Activated B cell treated with CpG ODN at 0.5 μM for 24 hours (primary cell): ENCODE measurements around the gene SUPT4H1. TPM values are rescaled to one million over a fixed set of nuclear protein-coding genes. Genes with fewer than 3 reads are reported as not detected.

Experiments used
- ATAC-seq: fragments of 200-7000 bp; cut with Tn5 transposase; one replicate; pipeline ENCODE4 v1.10.0; 2021; ENCODE audit warnings: low read depth, mild to moderate bottlenecking, moderate library complexity
- CTCF ChIA-PET: fragments of 350-600 bp; sonication (Branson Sonifier 250); formaldehyde crosslinking; loops from one replicate; lab custom pipeline; 2021; ENCODE audit warnings: antibody characterized with exemption; lab: Charles Lee
- POLR2A ChIA-PET: fragments of 350-600 bp; sonication (Branson Sonifier 250); formaldehyde crosslinking; loops from one replicate; lab custom pipeline; 2021; ENCODE audit warnings: antibody characterized with exemption; lab: Charles Lee
- DNase-seq: peaks from one replicate; pipeline ENCODE4 v3.0.0; 2022
- H3K27ac Mint-ChIP-seq: one replicate; pipeline ENCODE4 v1.8.0; 2020; ENCODE audit warnings: mixed read lengths
- H3K27me3 Mint-ChIP-seq: one replicate; pipeline ENCODE4 v1.8.0; 2021; ENCODE audit warnings: mixed read lengths
- H3K36me3 Mint-ChIP-seq: one replicate; pipeline ENCODE4 v1.8.0; 2021; ENCODE audit warnings: low read depth, mixed read lengths
- H3K4me1 Mint-ChIP-seq: one replicate; pipeline ENCODE4 v1.8.0; 2021; ENCODE audit warnings: mixed read lengths
- H3K4me3 Mint-ChIP-seq: one replicate; pipeline ENCODE4 v1.8.0; 2020; ENCODE audit warnings: mild to moderate bottlenecking, mixed read lengths
- H3K9me3 Mint-ChIP-seq: one replicate; pipeline ENCODE4 v1.8.0; 2020; ENCODE audit warnings: mixed read lengths
- CTCF ChIP-seq: fragments of 200-600 bp; IDR thresholded peaks from one replicate; pipeline ENCODE4 v1.8.0; 2022; ENCODE audit warnings: antibody characterized with exemption, mild to moderate bottlenecking
- intact Hi-C: fragments of 100-400 bp; cut with micrococcal nuclease; formaldehyde crosslinking; loops from one replicate; pipeline ENCODE4 v1.15.1; 2024
- total RNA-seq: library from RNA; stranded (reverse); gene quantifications from 2 replicates; pipeline ENCODE4 v1.2.3, GENCODE V29; 2022

Gene SUPT4H1
- total RNA-seq, 1 donor from 2014 or later = 90.2 TPM

- ATAC-seq (peak; percentile 8), DNase-seq (peak; percentile 62)
- intact Hi-C loops = loop anchor here (1.0 kb wide), 5 partner anchors 10 to 89 kb away; partner anchors contain the start of genes RNF43 and SUPT4H1
- Mint-ChIP-seq H3K27ac (peak within 1 kb of the TSS; percentile 93), H3K9me3 (no peaks in the 10 kb centered on the region), H3K4me3 (peak within 1 kb of the TSS; percentile 100), H3K36me3 (peaks cover 45% of the 10 kb centered on the region), H3K27me3 (peaks cover 2% of the 10 kb centered on the region), H3K4me1 (peaks cover 64% of the 10 kb centered on the region)
- POLR2A ChIA-PET = interaction anchor here (0.6 to 27.9 kb wide), 24 partner anchors 11 to 331 kb away, joined by 3 to 3007 read pairs (median 8); partner anchors contain the start of genes HSF5, MKS1, MTMR4 and RNF43
- CTCF ChIA-PET = interaction anchor here (0.8 to 4.0 kb wide), 6 partner anchors 9 to 89 kb away, joined by 4 to 46 read pairs (median 6); partner anchors contain the start of genes RNF43 and SUPT4H1
- no peak for TF ChIP-seq CTCF
Measured at GRCh38 chr17:58328195-58329034, 23.6 kb downstream of the SUPT4H1 start, which contains the start of gene TSPOAP1. Gene TSPOAP1, minus strand, starts transcription at chr17:58328795. Its CDS starts 875 bp downstream, at chr17:58327920.

GRCh38 chr17:58327363-58328194, 24.4 kb downstream of the SUPT4H1 start:
- ATAC-seq (peak; percentile 8), DNase-seq (no peak)

GRCh38 chr17:58326609-58327362, 25.2 kb downstream of the SUPT4H1 start:
- intact Hi-C loops = no loop called here
- H3K4me1 Mint-ChIP-seq = peaks cover 58% of the 10 kb centered on the region

More at GRCh38 chr17:58327363-58328194, 24.4 kb downstream of the SUPT4H1 start:
- peaks cover 40% of the 10 kb centered on the region for H3K36me3 Mint-ChIP-seq
- no peaks in the 10 kb centered on the region for H3K9me3 Mint-ChIP-seq
- intact Hi-C loops = no loop called here
- peak overlapping the region; percentile 93 for H3K27ac Mint-ChIP-seq
- ChIA-PET CTCF (interaction anchor here (0.8 to 4.0 kb wide), 6 partner anchors 10 to 90 kb away, joined by 4 to 46 read pairs (median 6); partner anchors contain the start of genes RNF43 and SUPT4H1), POLR2A (interaction anchor here (0.6 to 27.9 kb wide), 26 partner anchors 10 to 331 kb away, joined by 3 to 3007 read pairs (median 6); partner anchors contain the start of genes HSF5, MKS1, MTMR4 and RNF43)
- peaks cover 58% of the 10 kb centered on the region for H3K4me1 Mint-ChIP-seq
- peak overlapping the region; percentile 100 for H3K4me3 Mint-ChIP-seq
- peaks cover 2% of the 10 kb centered on the region for H3K27me3 Mint-ChIP-seq
- TF ChIP-seq CTCF = no peak

More at GRCh38 chr17:58326609-58327362, 25.2 kb downstream of the SUPT4H1 start:
- peak overlapping the region; percentile 93 for H3K27ac Mint-ChIP-seq
- ChIA-PET CTCF (interaction anchor here (1.2 to 4.0 kb wide), 5 partner anchors 9 to 25 kb away, joined by 4 to 46 read pairs (median 8); partner anchors contain the start of gene SUPT4H1), POLR2A (interaction anchor here (0.7 to 27.9 kb wide), 15 partner anchors 10 to 192 kb away, joined by 3 to 3007 read pairs (median 11); partner anchors contain the start of genes HSF5, MTMR4, RNF43 and SUPT4H1)
- no peaks in the 10 kb centered on the region for H3K9me3 Mint-ChIP-seq
- no peak for TF ChIP-seq CTCF
- no peak for ATAC-seq
- no peak for DNase-seq
- peak overlapping the region; percentile 100 for H3K4me3 Mint-ChIP-seq
- H3K27me3 Mint-ChIP-seq = peaks cover 2% of the 10 kb centered on the region
- peaks cover 34% of the 10 kb centered on the region for H3K36me3 Mint-ChIP-seq
